Right hindlimb (tissue), 1 donor: ENCODE results near the gene VPS13D.
"Not testable (repeated sequence)": the region's sequence is repeated elsewhere in the genome, so short reads cannot be mapped to it uniquely, and the experiment has no call there.

Experiments
- DNase-seq: peaks from one replicate; pipeline ENCODE4 v3.0.0-alpha.2; 2018

VPS13D gene

GRCh38 chr1:12503709-12504108 lies 273.9 kb downstream of the VPS13D start:
- no peak for DNase-seq

GRCh38 chr1:12504601-12505000 lies 274.8 kb downstream of the VPS13D start:
- no peak for DNase-seq

DNA sequence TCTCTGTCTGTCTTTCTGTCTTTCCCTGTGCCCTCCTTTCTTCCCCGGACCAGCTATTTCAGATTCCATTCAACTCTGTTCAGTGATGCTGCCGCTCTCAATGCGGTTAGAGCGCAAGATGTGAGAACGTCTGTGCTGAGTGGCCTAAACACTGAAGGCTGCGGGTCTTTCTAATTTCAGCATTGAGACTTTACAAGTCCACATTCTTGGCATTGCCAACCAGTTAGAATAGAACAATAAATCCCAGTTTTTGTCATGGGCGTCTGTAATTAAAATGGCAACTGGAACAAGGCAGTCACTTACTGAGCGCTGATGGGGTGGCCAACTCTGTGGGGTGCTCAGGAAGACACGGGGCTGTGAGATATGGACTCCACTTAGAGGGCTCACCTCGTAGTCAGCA lies 275.4 kb downstream of the VPS13D start:
- DNase-seq, result no peak

GRCh38 chr1:12505639-12506280 lies 275.9 kb downstream of the VPS13D start:
- no peak for DNase-seq

DNA sequence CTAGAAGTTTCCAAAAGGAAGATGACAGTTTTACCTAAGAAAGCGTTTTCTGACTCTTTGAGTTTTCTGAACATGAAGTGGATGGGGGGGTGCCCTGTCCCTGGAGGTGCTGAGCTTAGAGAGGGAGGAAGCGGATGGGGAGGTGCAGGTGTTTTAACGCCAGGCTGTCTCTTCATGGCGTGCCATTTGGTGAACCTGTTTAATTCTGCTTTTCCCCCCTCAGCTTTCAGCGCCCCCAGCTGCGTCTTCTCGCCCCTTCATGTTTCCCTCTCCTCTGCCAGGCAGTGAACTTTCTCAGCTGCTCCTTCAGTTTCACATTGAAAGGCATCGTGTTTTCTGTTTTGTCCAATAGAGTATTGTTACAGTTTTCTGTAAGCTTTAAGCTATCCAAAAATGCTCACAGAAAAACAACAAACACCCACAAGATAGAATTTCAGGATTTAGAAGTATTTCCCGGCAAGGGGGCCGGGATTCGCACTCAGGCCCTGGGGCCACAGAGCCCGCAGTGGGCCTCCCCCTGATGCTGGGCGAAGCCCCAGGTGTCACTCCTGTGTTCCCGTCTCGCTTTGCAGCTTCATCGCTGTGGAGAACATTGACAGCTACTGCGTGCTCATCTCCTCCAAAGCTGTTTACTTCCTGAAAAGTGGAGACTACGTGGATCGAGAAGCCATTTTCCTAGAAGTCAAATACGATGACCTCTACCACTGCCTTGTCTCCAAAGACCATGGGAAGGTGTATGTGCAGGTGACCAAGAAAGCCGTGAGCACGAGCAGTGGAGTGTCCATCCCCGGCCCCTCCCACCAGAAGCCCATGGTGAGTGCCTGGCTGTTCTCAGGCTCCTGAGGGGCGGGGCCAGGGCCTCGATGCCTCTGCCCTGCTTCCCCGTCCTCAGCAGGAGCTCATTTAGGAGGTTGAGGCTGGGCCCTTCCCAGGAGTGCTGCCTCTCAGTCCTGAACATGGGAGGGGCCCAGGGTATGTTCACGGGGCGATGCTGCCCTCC lies 276.8 kb downstream of the VPS13D start:
- DNase-seq, result no peak

- DNase-seq, result no peak
These were observed 277.8 kb downstream of the VPS13D start for GRCh38 chr1:12507631-12508030.

DNA sequence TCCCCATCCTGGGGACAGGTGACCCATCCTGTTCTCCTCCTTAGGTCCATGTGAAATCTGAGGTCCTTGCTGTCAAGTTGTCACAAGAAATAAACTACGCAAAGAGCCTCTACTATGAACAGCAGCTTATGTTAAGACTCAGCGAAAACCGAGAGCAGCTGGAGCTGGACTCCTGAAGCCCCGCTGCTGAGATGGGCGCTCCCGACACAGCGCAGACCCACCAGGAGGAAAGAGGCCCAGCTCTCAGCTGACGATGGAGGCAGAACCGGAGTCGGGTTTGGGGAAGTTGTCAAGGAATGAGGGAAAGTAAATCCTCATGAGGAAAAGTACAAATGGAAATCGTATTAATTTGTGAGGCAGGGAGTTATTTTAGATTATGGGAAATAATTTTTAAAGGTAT lies 279.0 kb downstream of the VPS13D start:
- no peak for DNase-seq

DNA sequence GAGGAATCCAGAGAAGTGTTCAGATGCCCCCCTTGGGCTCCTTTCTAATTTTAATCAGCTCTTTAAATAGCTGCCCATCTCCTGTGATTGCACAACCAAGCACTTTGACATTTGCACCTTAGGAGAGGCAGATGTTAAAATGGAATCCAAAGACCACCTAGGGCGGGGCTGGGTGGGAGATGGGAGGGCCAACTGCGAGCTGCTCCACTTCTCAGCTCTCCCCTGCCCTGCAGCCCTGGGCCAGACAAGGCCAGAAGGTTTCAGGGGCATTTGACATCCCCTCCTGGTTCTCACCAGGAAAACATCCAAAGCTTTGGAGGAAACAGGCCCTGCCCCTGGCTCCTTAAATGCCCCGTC lies 281.3 kb downstream of the VPS13D start:
- no peak for DNase-seq

GRCh38 chr1:12511516-12512468 lies 282.0 kb downstream of the VPS13D start:
- no peak for DNase-seq

DNA sequence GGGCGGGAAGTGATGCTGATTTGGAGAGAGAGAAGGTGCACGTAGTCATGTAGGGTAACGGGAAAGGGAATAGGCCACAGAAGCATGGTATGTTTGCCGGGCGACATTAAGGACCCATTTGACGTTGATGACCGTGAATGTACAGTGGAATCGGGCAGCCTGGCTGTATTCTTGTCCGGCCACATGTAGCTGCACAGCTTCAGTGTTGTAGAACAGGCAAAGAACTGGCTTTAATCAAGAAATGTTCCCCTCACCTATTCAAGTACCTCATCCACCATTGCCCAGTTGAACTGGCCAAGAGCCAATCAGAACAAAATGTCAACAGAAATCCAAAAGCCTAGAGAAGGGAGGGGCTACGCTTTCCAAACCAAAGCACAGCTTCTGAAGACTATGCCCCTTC lies 283.4 kb downstream of the VPS13D start:
- DNase-seq, result no peak

DNA sequence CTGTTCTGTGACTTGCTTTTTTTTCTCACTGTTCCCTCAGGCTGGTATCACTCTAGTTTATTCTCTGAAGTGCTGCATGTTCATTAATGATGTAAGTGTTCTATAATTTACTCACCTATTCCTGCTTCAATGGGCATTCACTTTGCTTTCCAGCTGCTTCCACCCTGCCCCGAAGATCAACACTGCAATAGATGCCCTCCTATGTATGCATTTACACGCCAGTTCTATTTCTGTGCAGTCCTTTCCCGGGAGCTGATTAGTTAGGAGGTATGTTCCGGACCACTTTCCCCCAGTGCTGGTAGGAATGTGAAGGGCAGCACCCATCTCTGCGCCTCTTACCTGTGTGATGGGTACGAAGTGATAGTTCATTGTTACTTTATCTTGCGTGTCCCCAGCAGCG lies 284.8 kb downstream of the VPS13D start:
- DNase-seq, result no peak

GRCh38 chr1:12515234-12515633 lies 285.4 kb downstream of the VPS13D start:
- no peak for DNase-seq

DNA sequence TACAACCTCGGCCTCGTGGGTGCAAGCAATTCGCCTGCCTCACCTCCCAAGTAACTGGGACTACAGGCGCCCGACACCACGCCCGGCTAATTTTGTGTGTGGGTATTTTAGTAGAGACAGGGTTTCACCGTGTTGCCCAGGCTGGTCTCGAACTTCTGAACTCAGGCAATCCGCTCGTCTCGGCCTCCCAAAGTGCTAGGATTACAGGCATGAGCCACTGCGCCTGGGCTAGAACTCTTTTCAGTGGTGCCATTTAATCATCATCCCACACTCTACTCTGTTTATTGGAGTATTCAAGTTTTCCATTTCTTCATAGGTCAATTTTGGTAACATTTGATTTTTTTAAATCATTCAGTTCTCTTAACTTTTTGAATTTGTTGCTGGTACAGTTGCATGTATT lies 286.9 kb downstream of the VPS13D start:
- DNase-seq, result no peak

- DNase-seq, result peak; percentile 68
These were observed 289.3 kb downstream of the VPS13D start for GRCh38 chr1:12518931-12519692.

GRCh38 chr1:12519693-12520364 lies 290.0 kb downstream of the VPS13D start:
- DNase-seq, result no peak

- no peak for DNase-seq
These were observed 291.3 kb downstream of the VPS13D start for GRCh38 chr1:12521096-12521495.

DNA sequence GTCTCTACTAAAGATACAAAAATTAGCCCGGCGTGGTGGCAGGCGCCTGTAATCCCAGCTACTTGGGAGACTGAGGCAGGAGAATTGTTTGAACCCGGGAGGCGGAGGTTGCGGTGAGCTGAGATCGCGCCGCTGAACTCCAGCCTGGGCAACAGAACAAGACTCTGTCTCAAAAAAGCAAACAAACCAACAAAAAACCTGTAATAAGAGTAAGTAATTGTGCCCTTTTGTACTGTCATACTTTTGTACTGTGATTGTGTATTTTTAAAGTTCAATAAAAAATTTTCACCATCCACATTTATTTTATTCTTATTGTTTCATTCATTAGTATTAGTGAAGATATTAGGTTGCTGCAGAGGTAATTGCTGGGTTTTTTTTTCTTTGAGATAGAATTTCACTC lies 292.9 kb downstream of the VPS13D start:
- DNase-seq, result not testable (repeated sequence)

DNA sequence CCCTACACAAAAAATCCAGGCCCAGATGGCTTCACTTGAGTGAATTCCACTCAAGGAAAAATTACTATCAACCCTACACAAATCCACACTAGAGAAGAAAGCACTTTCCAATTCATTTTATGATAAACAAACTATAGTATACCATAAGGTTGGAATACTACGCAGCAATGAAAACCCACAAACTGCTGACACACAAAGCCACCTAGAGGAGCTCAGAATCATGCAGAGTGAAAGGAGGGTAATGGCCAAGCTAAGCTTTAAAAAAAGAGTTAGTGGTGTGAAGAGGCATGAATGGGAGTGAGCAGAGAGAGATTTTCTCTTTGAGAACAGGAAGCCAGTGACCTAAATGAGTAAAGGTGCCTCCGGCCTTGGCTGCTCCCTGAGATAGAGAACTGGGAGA lies 294.4 kb downstream of the VPS13D start:
- DNase-seq, result no peak

DNA sequence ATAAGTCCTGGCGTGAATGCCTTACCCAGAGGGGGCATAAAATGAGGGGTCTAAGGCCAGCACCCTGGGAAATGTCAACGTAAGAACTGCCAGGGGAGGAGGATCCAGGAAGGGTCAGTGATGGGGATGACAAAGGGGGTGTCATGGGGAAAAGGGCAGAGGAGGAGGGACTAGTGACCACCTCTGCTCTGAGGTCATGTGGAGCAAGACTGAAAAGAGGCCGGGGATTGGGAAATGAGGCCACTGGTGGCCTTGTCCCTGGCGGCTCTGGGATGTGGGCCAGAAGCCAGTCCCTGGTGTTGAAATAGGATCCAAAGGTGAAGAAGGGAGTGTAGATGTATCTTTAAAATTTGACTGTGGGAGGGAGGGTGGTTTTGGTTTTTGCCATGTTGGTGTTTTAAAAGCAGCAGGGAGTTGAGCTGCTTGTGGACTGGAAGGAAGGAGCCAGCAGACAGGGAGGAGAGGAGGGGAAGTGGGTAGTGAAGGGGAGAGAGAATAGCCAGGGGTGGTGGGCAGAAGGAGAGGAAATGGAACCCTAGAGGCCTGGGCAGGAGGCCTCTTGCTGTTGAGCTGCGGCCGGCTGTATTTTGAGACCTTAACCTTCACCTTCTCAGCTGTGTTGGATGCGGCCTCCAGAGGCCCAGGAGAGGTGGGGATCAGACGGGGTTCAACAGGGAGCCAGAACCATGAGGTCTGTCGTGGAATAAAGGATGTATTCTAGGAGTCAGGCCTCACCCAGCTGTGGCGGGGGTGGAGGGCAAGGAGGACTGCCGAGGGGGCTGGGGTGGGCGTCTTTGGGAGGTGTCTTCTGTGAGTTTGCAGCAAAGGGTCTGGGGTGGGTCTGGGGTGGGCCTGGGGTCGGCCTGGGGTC lies 295.7 kb downstream of the VPS13D start:
- no peak for DNase-seq

- DNase-seq, result no peak
These were observed 297.7 kb downstream of the VPS13D start for GRCh38 chr1:12527564-12527963.
